Fibroblast of skin of abdomen (primary cell): ENCODE data around the gene EIF3M.
A peak's percentile ranks its signal among the peaks of the same experiment; 100 is the strongest.
"Not testable (repeated sequence)": the region's sequence is repeated elsewhere in the genome, so short reads cannot be mapped to it uniquely, and the experiment has no call there.

Experiments
- DNase-seq: peaks from one replicate; pipeline ENCODE4 v3.0.0-alpha.2; 2013

EIF3M gene

DNA sequence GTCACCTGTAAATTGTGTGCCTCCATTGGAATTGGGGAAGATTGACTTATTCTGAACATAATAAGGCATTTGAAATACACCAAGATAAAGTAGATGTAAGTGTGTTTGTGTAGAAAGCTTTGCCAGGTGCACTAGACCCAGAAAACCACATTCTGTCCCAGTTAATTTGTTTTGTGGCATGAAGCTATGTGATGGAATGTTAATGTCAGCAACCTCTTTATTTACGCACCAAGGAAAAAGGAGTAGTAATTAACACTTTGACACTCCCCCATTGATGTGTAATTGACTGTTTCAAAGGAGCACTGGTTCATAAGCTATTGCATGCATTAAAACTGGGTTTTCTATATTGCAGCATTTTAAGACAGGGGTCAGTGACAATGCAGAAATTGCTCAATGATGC lies 14.3 kb downstream of the EIF3M start:
- no peak for DNase-seq

DNA sequence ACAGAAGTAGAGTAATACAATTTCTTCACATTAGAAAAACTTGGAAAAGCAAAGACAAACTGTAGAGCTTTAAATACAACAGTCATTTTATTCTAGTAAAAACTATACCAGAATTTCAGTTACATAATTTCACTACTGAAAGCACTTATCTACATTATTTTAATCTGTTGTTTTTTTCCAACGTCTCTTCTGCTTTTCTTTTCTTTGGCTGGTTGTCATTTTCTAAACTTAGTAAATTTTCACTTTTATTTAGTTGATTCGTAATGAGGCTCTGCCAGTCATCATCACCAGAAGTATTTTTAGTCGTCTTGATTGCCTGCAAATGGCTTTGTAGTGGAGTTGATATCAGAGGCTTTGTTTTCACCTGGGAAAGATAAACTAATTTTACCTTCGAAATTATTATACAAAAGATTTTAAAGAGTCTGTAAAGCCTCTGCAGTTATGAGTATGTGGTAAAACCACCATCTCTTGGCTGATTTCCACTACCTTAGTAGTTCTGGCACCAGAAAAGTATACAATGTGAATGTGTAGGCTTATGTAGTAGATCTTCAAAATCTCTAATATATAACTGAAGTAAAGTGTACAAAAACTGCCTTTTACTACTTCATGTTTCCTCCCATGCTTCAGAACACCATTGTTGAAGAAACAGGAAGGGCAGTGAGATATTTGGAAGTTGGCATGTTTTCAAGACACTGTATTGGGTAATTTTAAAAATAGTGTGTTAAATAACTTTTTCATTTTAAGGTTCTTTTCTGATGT lies 19.2 kb downstream of the EIF3M start:
- DNase-seq = peak; percentile 11

DNA sequence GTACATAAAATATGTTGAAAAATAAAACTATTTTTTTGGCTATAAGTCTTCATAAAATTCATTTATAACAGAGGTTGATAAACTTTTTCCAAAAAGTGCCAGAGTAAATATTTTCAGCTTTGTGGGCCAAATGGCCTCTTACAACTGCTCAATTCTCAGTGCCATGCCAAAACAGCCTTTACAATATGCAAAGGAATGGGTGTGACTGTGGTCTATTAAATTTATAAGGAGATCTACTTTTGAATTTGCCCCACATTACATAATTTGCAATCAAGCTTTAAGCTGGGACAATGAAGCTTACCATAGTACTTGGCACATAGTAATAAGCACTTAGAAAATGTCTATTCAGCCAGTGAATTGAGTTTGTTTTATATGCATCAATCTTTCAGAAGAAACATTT lies 22.6 kb downstream of the EIF3M start:
- no peak for DNase-seq

GRCh38 chr11:32608826-32609225 lies 25.2 kb downstream of the EIF3M start:
- DNase-seq = not testable (repeated sequence)

DNA sequence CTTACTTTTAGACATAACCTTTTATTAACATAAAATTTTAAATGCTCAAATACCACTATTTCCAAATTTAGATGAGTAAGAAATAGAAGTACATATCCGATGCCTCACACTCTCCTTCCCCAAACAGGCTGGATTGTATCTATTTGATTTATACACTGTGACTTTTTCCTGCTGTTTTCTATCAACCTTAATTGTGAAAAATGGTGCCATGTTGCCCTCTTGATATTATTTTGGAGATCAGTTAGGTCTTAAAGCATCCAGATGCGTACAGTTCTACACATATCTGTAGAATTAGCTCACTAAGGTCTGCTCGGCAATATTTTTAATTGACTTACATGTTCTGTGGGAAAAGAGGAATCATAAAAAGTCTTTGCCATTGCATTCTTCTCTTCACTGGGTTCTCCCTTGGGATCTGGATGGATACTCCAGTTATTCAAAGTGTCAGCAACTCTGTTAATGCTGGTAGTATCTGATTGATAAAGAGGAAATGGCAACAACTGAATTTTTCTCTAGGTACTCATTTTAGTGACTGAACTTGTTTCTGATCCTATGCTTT lies 27.2 kb downstream of the EIF3M start:
- DNase-seq = peak; percentile 70

- no peak for DNase-seq
Observed at GRCh38 chr11:32613500-32614151, 30.0 kb downstream of the EIF3M start.

- no peak for DNase-seq
Observed at GRCh38 chr11:32615422-32615821, 31.8 kb downstream of the EIF3M start.

GRCh38 chr11:32616903-32617302 lies 33.3 kb downstream of the EIF3M start:
- no peak for DNase-seq

DNA sequence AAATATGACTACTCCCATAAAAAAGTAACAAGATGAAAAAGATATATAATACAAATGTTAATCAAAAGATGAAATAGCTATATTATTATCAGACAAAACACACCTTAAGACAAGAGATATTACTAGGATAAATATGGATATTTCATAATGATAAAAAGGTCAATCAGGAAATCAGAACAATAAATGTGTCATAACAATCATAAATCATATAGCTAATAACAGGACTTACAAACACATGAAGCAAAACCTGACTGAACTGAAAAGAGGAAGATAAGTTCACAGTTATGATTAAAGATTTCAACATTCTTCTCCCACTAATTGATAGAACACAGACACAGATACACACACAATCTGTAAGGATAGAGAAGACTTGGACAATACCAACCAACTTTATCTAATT lies 47.2 kb downstream of the EIF3M start:
- DNase-seq = no peak

GRCh38 chr11:32635819-32636218 lies 52.2 kb downstream of the EIF3M start:
- no peak for DNase-seq

DNA sequence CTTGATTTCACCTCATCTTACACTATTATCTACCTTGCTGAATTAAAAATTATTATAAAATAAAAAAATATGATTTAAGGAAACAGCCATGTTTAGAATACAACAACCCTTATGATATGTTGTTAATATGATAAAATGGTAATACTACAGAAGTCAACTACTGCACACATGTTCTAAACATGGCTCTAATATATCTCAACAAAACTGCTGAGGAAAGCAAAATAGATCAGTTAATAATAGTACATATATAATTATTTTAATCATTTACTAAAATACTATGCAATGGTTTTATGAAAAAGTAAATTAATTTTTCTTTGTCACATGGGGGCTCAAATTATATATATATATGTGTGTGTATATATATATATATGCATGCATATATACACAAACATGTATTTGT lies 57.7 kb downstream of the EIF3M start:
- DNase-seq = no peak

GRCh38 chr11:32643526-32643925 lies 59.9 kb downstream of the EIF3M start:
- peak; percentile 24 for DNase-seq
